Measurements from ENCODE around the gene EIF4H.
A peak's percentile ranks its signal among the peaks of the same experiment; 100 is the strongest.

The EIF4H gene

GRCh38 chr7:74174606-74175082 is 488 bp downstream of the EIF4H start:
- TF ChIP-seq CTCF (IDR thresholded peaks at IDR 0.05; ENCODE audit: low read depth, low read length, missing control alignments), result no peak
- H3K4me3 ChIP-seq (ENCODE audit: low read depth, low read length), result peak overlapping the region; percentile 100
- no peak for DNase-seq (ENCODE audit: low read depth)

GRCh38 chr7:74175340-74175739 is 1.2 kb downstream of the EIF4H start:
- H3K4me3 ChIP-seq (ENCODE audit: low read depth, low read length), result peak overlapping the region; percentile 100
- TF ChIP-seq CTCF (IDR thresholded peaks at IDR 0.05; ENCODE audit: low read depth, low read length, missing control alignments), result no peak

GRCh38 chr7:74176555-74176954 is 2.4 kb downstream of the EIF4H start:
- DNase-seq (ENCODE audit: low read depth), result no peak
- no peak for TF ChIP-seq CTCF (IDR thresholded peaks at IDR 0.05; ENCODE audit: low read depth, low read length, missing control alignments)
- H3K4me3 ChIP-seq (ENCODE audit: low read depth, low read length), result peak overlapping the region; percentile 100

More at GRCh38 chr7:74175340-74175739, 1.2 kb downstream of the EIF4H start:
- no peak for DNase-seq (ENCODE audit: low read depth)

GRCh38 chr7:74178632-74179031 is 4.5 kb downstream of the EIF4H start:
- no peak for TF ChIP-seq CTCF (IDR thresholded peaks at IDR 0.05; ENCODE audit: low read depth, low read length, missing control alignments)
- H3K4me3 ChIP-seq (ENCODE audit: low read depth, low read length), result peak overlapping the region; percentile 6; the same call in 1 of the 2 replicates
- no peak for DNase-seq (ENCODE audit: low read depth)

- no peak overlapping the region for H3K4me3 ChIP-seq (ENCODE audit: low read depth, low read length)
- no peak for DNase-seq (ENCODE audit: low read depth)
- TF ChIP-seq CTCF (IDR thresholded peaks at IDR 0.05; ENCODE audit: low read depth, low read length, missing control alignments), result no peak
Observed at GRCh38 chr7:74179935-74180604, 5.9 kb downstream of the EIF4H start.

- DNase-seq (ENCODE audit: low read depth), result no peak
- no peak overlapping the region for H3K4me3 ChIP-seq (ENCODE audit: low read depth, low read length)
- TF ChIP-seq CTCF (IDR thresholded peaks at IDR 0.05; ENCODE audit: low read depth, low read length, missing control alignments), result no peak
Observed at GRCh38 chr7:74180866-74181265, 6.7 kb downstream of the EIF4H start.

GRCh38 chr7:74181821-74182220 is 7.7 kb downstream of the EIF4H start:
- H3K4me3 ChIP-seq (ENCODE audit: low read depth, low read length), result no peak overlapping the region
- no peak for TF ChIP-seq CTCF (IDR thresholded peaks at IDR 0.05; ENCODE audit: low read depth, low read length, missing control alignments)
- no peak for DNase-seq (ENCODE audit: low read depth)
